Body of pancreas (tissue), 4 donors: ENCODE results near the gene SNX24.

Source experiments
- CTCF ChIP-seq, 7 experiments: fragments of 450-650 bp in 4 of 7; fragments of 200-600 bp in 3 of 7; sonication (generic) in 3 of 7; IDR thresholded peaks; one replicate each; pipeline ENCODE4 v1.5.1; 2016 to 2019; ENCODE audit warnings: antibody characterized with exemption in 7 of 7
- POLR2A ChIP-seq, 3 donors: fragments of 450-650 bp; IDR thresholded peaks; one replicate each; pipeline ENCODE4 v1.6.1; 2016; ENCODE audit warnings: antibody characterized with exemption in 3 of 3, mild to moderate bottlenecking in 2 of 3

- TF ChIP-seq CTCF (IDR thresholded peaks at IDR 0.05): peak in 6 of 7 experiments; percentile 44 to 73 (median 61)
- TF ChIP-seq POLR2A (IDR thresholded peaks at IDR 0.05): no peak
These were observed 51.3 kb downstream of the SNX24 start for GRCh38 chr5:122896598-122897282.
